SK-N-SH treated with all-trans-retinoic acid at 6 μM for 48 hours (cell line): Measurements from ENCODE around the gene WFDC10B.
"Not testable (repeated sequence)": the region's sequence is repeated elsewhere in the genome, so short reads cannot be mapped to it uniquely, and the experiment has no call there.

Experiments
- PATZ1 ChIP-seq: fragments of 250-450 bp; sonication (Bioruptor Pico); IDR thresholded peaks from 2 replicates; pipeline ENCODE4 v1.8.0; 2020; ENCODE audit warnings: mild to moderate bottlenecking, moderate library complexity, borderline replicate concordance
- ZFP30 ChIP-seq: fragments of 450-650 bp; formaldehyde crosslinking; IDR thresholded peaks from 2 replicates; pipeline ENCODE4 v1.5.0; 2022; ENCODE audit warnings: mild to moderate bottlenecking, moderate library complexity

- not testable (repeated sequence) for TF ChIP-seq ZFP30, PATZ1
Observed at GRCh38 chr20:45716141-45716688, 11.4 kb upstream of the WFDC10B start.
